NCI-H187 treated with DMSO at 0.1 percent for 48 hours (cell line): Measurements from ENCODE around the gene XPO5.

Source experiments
- DNase-seq: peaks from one replicate; lab custom pipeline; 2025; lab: John Stamatoyannopoulos, UW

XPO5 gene

DNA sequence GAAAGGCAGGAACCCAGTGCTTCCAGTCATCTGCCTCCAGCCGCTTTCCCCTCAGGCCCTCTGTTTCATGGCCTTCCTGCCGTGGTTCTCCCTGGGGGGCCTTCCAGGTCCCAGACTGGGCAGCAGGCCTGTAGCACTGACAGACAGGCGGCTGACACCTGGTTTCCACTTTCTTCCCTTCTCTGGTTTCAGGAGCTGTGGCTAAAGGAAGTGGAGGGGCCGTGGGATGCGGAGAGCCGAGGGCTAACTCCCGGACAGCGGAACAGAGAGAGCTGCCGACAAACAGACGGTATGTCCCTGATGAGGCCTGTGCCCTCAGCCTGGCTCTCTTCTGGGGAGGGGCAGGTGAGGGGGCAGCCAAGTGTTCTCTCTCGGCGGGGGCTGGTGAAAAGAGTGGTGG lies 78.1 kb downstream of the XPO5 start:
- DNase-seq = no peak

DNA sequence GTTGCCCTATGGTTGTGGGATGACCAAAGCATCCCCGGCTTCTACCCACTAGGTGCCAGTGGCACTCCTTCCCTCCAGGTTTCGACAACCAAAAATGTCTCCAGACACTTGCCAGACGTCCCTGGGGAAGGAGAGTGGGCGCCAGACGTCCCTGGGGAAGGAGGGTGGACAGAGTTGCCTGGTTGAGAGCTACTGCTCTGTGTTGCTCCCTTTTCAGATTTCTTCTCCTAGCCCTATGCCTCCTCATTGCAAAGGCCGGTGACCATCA lies 78.8 kb downstream of the XPO5 start:
- no peak for DNase-seq

DNA sequence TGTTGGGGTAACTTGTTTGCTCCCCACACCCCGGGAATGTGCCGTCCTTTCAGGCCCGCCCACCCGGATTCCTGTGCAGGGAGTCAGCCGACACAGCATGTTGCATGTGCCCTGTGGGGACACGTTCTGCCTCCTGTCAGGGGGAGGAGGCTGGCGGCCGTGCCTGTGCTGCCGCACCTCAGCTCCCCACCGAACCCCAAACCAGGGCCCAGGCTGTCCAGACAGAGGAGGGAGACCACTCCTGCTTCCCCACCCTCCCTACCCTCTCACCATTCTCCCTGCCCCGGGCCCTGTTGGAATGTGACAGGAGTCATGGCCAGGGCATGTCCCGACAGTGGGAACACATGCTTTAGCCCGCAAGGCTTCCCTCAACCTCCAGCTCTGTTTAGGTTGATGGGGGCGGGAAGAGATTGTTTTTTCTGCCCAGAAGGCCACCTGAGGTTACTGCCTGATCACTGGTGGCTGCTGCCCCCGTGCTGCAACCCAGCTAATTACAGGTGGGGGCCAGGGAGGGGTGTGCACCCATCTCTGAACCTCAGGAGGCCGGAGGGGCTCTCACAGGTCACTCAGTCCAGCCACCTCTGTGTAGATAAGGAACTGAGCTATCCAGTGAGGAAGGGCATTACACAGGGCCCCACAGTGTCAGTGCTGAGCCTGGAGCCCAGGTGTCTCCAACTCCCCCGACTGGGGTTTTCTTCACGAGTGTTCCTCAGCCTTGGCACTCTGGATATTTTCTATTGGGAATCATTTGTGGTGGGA lies 79.3 kb downstream of the XPO5 start:
- DNase-seq = no peak

DNA sequence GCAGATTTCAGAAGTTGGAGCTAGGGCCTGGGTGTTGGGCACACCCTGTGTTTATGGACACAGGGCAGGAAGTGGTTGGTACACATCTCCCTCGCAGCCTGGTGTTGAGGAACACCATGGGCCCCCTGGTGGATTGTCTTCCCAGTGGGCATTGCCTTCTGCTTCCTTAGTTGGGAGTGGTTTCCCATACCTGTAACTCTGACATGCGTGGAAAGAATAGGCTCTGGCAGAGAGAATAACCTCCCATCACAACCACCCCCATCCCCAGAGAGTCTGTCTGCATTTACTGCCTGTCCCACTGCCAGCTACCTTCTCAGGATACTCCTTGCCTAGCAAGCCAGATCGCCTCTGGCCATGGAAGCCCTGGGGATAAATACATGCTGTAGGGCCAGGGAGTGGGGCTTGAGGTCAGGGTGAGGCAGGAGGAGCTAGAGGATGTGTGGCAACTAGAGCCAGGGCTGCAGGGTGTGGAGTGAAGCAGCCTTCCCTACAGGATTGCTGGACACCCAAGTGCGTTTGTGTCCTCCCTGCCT lies 80.4 kb downstream of the XPO5 start:
- DNase-seq = no peak

DNA sequence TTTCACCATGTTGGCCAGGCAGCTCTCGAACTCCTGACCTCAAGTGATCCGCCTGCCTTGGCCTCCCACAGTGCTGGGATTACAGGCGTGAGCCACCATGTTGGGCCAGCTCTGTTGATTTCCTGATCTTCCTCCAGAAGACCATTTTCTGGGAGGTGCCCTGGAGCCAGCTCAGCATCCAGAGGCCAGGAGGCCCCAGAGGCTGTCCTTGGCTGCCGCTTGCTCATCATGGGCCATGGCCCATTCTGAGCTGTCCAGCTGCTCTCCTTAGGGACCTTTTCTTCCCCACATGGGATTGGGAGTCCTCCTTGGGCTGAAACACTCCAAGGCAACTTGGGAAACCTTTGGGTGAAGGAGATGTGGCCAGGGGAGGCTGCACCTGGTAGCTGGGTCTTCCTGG lies 81.1 kb downstream of the XPO5 start:
- no peak for DNase-seq

DNA sequence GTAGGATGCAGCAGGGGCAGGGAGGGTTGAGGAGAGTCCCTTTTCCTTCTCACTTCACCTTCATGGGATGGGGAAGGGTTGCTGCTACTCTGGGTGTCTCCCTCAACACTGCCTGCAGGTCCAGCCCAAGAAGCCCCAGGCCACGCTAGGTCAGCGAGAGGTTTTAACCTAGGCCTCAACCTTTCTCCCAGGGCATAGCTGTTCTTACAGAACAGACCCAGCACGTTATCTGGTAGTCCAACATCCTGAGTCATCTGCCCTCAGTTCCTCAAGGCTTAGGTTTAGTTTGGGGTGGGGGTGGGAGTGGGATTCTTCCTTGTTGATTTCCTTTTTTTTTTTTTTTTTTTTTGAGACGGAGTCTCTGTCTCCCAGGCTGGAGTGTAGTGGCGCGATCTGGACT lies 81.5 kb downstream of the XPO5 start:
- no peak for DNase-seq

DNA sequence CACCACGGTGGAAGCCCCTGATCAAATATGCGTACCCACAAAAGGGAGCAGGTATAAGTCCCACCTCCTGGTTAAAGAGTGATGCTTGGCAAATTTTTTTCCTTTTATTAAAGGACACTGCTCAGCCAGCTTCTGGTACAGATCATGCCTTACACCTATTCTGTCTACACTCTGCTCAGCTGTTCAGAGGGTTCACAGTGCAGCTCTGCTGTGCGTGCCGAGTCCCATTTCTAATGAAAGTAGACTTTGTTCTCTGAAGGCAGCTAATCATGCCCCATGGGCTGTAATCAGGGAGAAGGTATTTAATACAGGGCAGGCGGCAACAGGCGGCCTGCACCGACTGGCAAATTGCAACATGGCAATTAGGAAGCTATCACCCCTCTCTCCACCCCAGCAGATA lies 82.0 kb downstream of the XPO5 start:
- DNase-seq = no peak

DNA sequence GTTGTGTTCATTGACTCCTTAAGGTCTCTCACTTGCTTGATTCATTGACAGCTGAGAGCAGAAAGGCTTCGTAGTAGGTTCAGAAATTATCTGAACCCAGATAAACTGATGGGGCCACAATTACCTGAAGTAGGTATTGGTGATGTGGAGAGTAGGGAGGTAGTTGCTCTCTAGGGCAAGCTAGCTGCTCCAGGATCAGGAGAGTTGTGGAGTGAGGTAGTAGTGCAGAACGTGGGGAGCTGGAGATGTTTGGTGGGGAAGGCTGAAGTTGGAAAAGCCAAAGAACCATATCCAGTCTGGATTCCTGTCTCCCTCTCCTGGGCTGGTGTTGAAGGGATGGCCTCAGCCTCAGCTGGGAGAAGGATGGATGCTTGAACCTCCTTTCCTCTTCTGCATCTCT lies 82.6 kb downstream of the XPO5 start:
- no peak for DNase-seq

DNA sequence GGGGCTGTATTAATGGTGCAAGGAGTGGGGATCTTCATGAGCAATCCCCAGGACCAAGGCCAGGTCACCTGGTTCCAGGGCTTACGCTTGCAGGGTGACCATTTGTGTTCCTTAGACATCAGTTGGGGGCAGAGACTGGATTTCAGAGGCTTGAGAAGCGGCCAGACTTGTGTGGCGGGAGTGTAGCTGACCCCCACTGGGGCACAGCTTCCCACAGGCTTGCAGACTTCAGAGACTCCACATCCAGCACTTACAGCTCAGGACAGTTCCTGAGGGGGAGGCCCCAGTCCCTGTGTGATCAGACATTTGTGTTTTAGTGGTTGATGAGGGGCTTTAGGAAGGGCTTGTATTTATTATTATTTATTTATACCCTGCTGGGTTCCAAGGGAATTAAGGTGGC lies 83.2 kb downstream of the XPO5 start:
- no peak for DNase-seq

DNA sequence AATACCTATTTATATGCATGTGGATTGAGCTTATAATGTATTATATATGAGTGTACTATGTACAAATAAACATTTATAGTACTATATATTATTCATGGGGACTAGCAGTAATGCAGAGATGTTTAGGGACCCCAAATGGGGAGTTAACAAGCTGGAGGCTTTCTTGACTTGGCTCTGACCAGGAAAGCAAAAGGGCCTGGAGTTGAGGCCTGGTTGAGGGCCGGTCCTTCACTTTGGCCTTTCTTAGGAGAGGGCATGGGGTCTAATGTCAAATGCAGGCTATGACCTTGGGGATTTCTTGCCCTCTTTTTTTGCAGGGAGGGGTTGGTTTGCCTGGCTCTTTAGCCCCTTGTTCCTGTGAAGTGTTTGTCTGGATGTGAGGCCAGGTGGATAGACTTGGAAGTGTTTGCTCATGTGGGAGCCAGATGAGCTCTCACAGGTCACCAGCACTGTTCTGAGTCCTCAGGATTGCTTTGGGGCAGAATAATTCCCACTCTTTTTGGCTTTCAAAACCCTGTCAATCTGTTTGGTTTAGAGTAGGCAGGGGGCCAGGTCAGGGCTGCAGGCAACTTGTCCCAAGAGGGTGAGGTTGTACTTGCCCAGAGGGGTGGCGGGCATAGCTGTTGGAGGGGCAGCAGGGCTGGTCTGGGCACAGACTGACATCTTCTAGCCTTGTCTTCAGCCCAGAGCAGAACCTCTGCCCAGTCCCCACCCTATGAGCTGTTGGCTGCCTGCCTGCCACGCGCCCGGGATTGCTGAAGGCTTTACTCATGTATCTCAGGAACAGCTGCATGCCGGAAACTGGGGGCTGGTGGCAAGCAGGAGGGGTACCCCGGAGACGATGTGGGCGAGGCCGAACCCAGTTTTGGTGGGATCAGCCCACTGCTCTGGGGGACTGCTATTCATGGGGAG lies 83.8 kb downstream of the XPO5 start:
- no peak for DNase-seq

DNA sequence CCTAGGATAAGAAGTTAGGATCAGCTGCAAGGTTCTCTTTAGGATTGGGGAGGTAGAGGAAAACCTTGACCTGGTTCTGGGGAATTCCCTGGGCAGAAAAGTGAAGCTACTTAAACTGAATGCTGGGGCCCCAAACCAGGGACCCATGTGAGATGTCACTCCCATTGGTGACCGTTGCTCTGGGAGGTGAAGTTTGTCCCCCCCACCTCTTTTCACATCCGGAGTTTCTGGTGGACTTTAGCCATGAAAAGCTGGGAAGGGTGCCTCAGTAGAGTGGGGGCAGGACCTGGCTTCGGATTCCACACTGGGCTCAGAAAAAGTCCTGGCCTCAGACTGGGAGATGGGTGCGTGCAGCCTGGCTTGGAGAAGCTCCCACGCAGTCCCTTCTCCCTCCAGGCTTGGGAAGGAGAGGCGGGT lies 85.3 kb downstream of the XPO5 start:
- no peak for DNase-seq

DNA sequence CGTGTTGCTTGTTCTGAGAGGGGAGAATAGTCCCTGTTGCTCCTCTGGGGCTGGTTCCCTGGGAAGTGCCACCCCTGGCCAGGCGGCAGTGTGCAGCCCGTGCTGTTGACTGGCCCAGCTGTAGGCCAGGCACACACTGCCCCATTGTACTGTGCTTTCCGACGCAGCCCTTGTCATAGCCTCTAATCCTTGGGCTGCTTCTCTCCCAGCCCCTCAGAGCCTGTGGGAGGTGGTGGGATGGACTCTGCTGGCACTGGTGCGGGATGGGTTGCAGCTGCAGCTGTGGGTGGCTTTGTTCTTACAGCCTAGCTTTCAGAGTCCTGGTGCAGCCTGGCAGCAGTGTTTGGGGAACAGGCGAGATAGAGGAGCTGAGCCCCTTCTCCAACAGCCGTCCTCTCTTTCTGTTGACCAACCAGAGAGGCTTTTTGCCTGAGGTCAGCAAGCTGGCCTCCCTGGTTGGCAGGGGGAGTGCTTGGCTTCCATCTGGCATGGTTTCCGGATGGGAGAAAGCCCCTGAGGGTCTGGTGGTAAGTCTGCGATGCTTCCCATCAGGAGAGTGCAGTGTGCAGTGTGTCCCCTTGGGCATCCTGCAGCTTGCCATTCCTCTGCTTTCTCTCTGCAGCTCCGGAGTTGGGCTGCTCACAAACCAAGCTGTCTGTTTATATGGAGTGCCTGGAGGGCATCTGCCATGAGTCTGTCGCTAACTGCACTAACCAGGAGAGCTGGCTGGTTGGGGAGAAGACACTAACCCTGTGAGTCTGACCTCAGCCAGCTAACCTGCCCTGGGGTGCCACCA lies 86.4 kb downstream of the XPO5 start:
- no peak for DNase-seq

DNA sequence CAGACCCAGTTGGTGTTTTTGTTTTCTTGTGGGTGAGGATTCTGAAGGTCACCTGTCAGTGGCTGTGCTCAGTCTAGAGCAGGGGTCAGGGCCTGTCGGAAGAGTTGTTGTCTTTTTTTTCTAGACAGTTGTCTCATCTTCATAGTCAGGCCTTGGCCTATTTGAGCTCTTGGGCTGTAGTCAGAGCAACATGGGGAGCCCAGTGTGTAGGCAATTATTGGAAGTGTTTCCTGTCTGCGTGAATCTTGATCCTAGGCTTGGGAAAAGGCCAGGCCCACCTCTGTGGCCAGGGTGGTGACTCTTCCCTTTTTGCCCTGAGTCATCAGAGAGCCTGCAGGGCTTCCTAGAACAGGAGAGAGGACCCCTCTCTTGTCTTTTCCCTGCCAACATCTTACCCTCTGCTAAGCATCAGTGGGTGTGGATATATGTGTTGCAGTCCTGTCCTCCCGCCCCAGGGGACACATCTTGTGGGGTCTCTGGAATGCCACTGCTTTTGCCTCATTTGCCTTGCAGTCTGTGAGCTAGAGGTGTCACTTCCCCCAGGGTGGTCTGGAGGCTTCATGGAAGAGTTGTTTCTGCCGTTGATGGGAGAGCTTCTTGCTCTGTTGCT lies 87.1 kb downstream of the XPO5 start:
- DNase-seq = no peak

DNA sequence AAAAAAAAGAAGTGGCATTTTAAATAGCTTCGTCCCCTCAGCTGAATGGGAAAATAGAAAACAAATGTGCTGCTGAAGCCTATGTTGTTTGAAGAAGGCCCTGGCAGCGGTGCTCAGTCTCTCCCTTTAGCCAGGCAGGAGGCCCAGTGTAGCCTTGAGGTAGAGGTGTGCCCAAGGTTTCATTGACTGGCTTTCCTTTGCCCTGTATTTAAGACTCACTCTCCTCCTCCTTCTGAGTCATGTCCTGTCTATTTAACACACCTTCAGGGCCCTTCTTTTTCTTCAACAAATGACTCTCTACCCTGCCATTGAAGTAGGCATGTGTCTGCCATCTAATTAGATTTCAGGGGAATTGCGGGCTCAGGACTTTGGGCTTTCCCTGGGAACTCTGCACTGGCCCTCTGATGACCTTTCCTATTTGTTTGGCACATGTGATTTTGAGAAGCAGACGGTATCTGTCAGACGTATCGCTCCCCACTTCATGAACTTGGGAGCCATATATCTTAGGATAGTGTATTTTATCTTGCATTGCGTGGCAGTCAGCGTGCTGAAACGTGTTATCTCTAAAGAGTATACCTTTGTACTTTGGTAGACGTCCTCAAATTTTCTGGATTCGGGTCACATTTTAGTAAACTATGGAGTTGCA lies 94.1 kb downstream of the XPO5 start:
- no peak for DNase-seq

DNA sequence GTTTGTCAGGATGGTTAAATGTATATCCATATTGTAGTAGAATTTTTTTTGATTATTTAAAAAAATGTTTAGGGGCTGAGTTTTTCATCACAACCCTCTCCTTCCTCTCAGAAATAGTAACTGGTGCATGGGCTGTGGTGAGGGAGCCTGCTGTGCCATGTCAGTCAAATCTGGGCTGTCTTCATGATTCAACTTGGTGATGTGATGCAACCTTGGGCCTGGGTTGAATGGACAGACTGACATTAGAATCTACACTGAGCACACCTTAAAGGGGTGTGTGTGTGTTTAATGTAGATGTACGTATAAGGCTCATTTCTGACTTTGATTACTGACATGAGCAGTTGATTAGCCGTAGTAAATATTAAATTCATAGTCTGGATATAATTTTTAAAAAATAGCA lies 94.8 kb downstream of the XPO5 start:
- no peak for DNase-seq

DNA sequence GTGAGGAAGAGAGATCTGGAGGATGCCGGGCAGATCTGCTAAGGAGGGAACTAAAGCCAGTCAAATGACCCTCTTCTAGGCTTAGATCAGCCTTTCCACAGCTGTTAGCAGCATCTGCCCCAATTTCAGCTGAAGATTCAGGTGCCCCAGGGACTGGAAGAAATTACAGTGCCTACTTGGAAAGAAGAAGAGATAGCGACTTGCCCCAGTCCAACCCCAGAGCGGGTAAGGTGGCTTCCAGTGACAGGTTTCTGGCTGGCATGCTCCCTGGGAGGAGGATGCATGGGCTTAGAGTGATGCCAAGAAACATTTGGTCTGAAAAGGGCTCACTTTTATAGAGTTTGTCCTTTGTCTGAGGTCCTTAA lies 97.8 kb downstream of the XPO5 start:
- no peak for DNase-seq

DNA sequence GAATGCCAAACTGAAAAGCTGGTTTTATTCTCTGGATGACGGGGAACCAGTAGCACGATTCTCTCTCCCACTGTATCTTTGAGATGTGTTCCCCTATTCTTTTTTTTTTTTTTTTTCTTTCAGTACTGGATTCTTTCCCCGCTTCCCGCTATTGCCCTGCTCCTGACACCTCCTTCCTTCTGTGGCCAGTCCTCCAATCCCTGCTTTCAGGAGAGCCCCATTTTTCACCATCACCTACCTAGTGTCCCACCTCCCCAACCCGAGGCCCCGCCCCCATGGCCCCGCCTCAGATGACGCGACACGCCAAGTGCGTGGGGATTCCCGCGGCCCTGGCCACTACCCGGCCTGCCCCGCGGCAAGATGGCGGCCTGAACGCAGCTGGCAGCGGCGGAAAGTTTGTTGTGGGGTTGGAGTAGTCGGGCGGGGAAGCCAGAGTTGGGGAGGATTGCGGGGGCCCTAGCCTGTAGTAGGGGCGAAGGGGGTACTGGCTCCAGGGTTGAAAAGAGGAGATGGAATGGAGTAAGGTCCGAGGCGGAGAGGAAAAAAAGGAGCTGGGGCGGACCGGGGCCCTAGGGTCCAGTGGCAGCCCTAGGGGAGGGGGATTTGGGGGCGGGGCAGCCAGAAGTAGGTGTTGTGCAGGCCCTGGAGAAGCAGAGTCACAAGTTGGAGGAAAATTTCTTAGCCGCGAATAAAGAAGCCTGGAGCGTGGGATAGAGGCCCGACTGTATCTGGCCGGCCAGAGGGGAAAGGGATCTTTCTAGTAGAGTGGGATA lies 98.4 kb downstream of the XPO5 start, which contains the start of gene TJAP1:
Gene TJAP1 (plus strand): TSS at position 336 of the 773 bp plus-strand sequence. CDS start 21,432 bp downstream, outside the sequence.
- DNase-seq = peak; percentile 77

DNA sequence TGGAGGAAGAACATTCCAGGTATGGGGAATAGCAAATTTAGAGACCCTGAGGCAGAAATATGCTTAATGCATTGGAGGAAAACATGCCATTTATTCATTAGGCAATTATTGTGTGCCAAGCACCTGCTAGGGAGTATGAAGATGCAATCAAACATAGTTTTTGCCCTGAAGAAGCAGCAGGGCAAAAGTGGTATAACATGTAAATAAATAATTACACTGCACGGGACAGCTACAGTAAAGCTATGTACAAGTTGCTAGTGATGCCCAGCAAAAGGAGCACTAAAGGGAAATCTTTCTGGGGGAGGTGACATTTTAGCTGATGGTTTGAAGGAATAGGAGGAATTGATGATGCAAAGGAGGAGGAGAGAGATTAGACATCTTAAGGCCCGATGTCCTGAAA lies 99.1 kb downstream of the XPO5 start:
- DNase-seq = no peak

DNA sequence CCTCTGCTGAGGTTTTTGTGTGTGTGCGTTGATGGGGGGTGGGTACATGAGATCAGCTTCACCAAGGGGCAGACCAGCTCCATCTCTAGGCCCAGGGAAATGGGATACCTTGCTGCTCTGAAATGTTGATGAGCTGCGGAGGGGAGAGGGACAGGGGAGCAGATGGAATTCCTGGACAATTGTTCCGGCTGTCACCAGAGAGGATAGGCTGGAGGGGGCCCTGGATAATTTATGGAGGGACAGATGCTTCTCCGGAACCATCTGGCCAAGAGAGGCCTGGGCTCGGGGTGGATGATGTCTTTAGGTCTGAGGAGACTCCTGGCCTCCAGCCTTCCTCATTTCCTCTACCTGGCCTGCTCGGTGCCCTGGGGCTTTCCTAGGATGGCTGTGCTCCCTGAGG lies 100.3 kb downstream of the XPO5 start:
- DNase-seq = no peak

DNA sequence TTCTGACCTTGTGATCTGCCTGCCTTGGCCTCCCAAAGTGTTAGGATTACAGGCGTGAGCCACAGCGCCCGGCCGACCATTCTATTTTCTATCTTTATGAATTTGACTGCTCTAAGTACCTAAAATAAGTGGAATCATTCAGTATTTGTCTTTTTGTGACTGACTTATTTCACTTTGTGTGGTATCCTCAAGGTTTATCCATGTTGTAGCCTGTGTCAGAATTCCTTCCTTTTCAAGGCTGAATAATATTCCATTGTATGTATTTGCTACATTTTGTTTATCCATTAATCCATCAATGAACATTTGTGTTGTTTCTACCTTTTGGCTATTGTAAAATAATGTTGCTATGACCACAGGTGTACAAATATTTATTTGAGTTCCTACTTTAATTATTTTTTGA lies 103.3 kb downstream of the XPO5 start:
- DNase-seq = no peak
